Liver (tissue), 9 donors: ENCODE data around the gene FBXW2. TPM values are rescaled to one million over a fixed set of nuclear protein-coding genes. Genes with fewer than 3 reads are reported as not detected.

ENCODE experiments used
- DNase-seq: peaks from one replicate; pipeline ENCODE4 v3.0.0-alpha.2; 2017; ENCODE audit warnings: low spot score
- H3K27ac ChIP-seq, 2 donors: one replicate each; pipeline ENCODE4 v1.7.0; 2013; ENCODE audit warnings: inconsistent platforms in 2 of 2, low read length in 2 of 2, control low read depth in 1 of 2, low read depth in 1 of 2, mild to moderate bottlenecking in 1 of 2
- H3K27me3 ChIP-seq, 4 donors: one replicate each; pipeline versions ENCODE4 v1.6.1 to v1.7.0; 2013; ENCODE audit warnings: low read length in 3 of 4, inconsistent platforms in 1 of 4, mild to moderate bottlenecking in 1 of 4, moderate library complexity in 1 of 4; ENCODE audit not compliant: control insufficient read depth in 4 of 4, insufficient read depth in 4 of 4
- H3K36me3 ChIP-seq, 4 donors: one replicate each; pipeline versions ENCODE4 v1.6.1 to v1.7.0; 2013; ENCODE audit warnings: low read length in 3 of 4, mild to moderate bottlenecking in 3 of 4, low read depth in 1 of 4, moderate library complexity in 1 of 4; ENCODE audit not compliant: control insufficient read depth in 4 of 4, insufficient read depth in 3 of 4
- H3K4me1 ChIP-seq, 4 donors: one replicate each; pipeline versions ENCODE4 v1.6.1 to v1.7.0; 2013; ENCODE audit warnings: low read length in 3 of 4, mild to moderate bottlenecking in 3 of 4, moderate library complexity in 1 of 4; ENCODE audit not compliant: control insufficient read depth in 4 of 4, insufficient read depth in 4 of 4
- H3K4me3 ChIP-seq, 3 donors: one replicate each; pipeline versions ENCODE4 v1.6.1 to v1.7.0; 2013; ENCODE audit warnings: low read length in 3 of 3, control low read depth in 1 of 3, low read depth in 1 of 3, mild to moderate bottlenecking in 1 of 3
- H3K9ac ChIP-seq, 2 donors: one replicate each; pipeline ENCODE4 v1.7.0; 2013; ENCODE audit warnings: low read length in 2 of 2, mild to moderate bottlenecking in 2 of 2, moderate library complexity in 2 of 2, control low read depth in 1 of 2, low read depth in 1 of 2
- H3K9me3 ChIP-seq, 4 donors: one replicate each; pipeline versions ENCODE4 v1.6.1 to v1.7.0; 2013; ENCODE audit warnings: low read length in 3 of 4; ENCODE audit not compliant: control insufficient read depth in 4 of 4
- CTCF ChIP-seq: fragments of 150-350 bp; IDR thresholded peaks from 2 replicates; pipeline ENCODE4 v1.5.1; 2017; ENCODE audit warnings: improper control_type of control experiment, low read depth, low read length; ENCODE audit not compliant: missing input control
- EGR1 ChIP-seq, 2 donors: IDR thresholded peaks; 2 replicates each; pipeline ENCODE4 v1.6.1; 2016 to 2018; ENCODE audit warnings: antibody characterized with exemption in 2 of 2, low read depth in 2 of 2
- FOXA1 ChIP-seq: IDR thresholded peaks from 2 replicates; pipeline ENCODE4 v1.6.1; 2016; ENCODE audit warnings: antibody characterized with exemption
- FOXA2 ChIP-seq: IDR thresholded peaks from 2 replicates; pipeline ENCODE4 v1.6.1; 2016; ENCODE audit warnings: antibody characterized with exemption
- GABPA ChIP-seq, 2 donors: IDR thresholded peaks in 1 of 2; conservative IDR thresholded peaks in 1 of 2; 2 replicates each; pipeline ENCODE4 v1.6.1; 2016; ENCODE audit warnings: antibody characterized with exemption in 2 of 2, mild to moderate bottlenecking in 1 of 2, moderate library complexity in 1 of 2
- HNF4A ChIP-seq, 2 donors: conservative IDR thresholded peaks; 2 replicates each; pipeline ENCODE4 v1.6.1; 2016; ENCODE audit warnings: antibody characterized with exemption in 2 of 2, mild to moderate bottlenecking in 2 of 2
- HNF4G ChIP-seq: IDR thresholded peaks from 2 replicates; pipeline ENCODE4 v1.6.1; 2016; ENCODE audit warnings: antibody characterized with exemption
- JUND ChIP-seq, 2 donors: IDR thresholded peaks; 2 replicates each; pipeline ENCODE4 v1.6.1; 2016; ENCODE audit warnings: antibody characterized with exemption in 2 of 2
- MAX ChIP-seq: IDR thresholded peaks from 2 replicates; pipeline ENCODE4 v1.6.1; 2016; ENCODE audit warnings: antibody characterized with exemption
- NR2F2 ChIP-seq: IDR thresholded peaks from 2 replicates; pipeline ENCODE4 v1.6.1; 2016; ENCODE audit warnings: antibody characterized with exemption
- RAD21 ChIP-seq, 2 donors: IDR thresholded peaks; 2 replicates each; pipeline ENCODE4 v1.6.1; 2016; ENCODE audit warnings: antibody characterized with exemption in 2 of 2, mild to moderate bottlenecking in 2 of 2
- REST ChIP-seq: IDR thresholded peaks from 2 replicates; pipeline ENCODE4 v1.6.1; 2016; ENCODE audit warnings: antibody characterized with exemption, mild to moderate bottlenecking
- RXRA ChIP-seq, 2 donors: IDR thresholded peaks; 2 replicates each; pipeline ENCODE4 v1.6.1; 2017 to 2018; ENCODE audit warnings: antibody characterized with exemption in 2 of 2, mild to moderate bottlenecking in 1 of 2
- SP1 ChIP-seq: IDR thresholded peaks from 2 replicates; pipeline ENCODE4 v1.6.1; 2018; ENCODE audit warnings: antibody characterized with exemption, mild to moderate bottlenecking
- TAF1 ChIP-seq: conservative IDR thresholded peaks from 2 replicates; pipeline ENCODE4 v1.6.1; 2016; ENCODE audit warnings: antibody characterized with exemption, mild to moderate bottlenecking
- YY1 ChIP-seq: IDR thresholded peaks from 2 replicates; pipeline ENCODE4 v1.6.1; 2016; ENCODE audit warnings: antibody characterized with exemption, mild to moderate bottlenecking
- WGBS: extraction: QIAGEN DNeasy Blood & Tissue Kit; methylation state at CpG from one replicate; pipeline ENCODE4 v1.1.7; 2013; 5-methylcytosine and 5-hydroxymethylcytosine counted together
- polyA plus RNA-seq, 2 donors: library from polyadenylated mRNA; stranded (reverse) in 1 of 2; unstranded in 1 of 2; fragments of 200-250 nt in 1 of 2; fragments of >200 nt in 1 of 2; fragmentation: Nextera tagmentation in 1 of 2; extraction: Ambion mirVana in 1 of 2; gene quantifications; one replicate each; pipeline versions ENCODE4 v1.2.1 to v1.2.3, GENCODE V29; 2013 to 2015
- total RNA-seq, 2 donors: library from RNA; depleted of rRNA; stranded (reverse); fragments of >200 nt; gene quantifications; one replicate each; pipeline ENCODE4 v1.2.3, GENCODE V29; 2014
- TF ChIP-seq, protein P1 (sequence below): IDR thresholded peaks from 2 replicates; pipeline ENCODE4 v1.6.1; 2016; ENCODE audit warnings: antibody characterized with exemption
- TF ChIP-seq, protein P2 (sequence below): IDR thresholded peaks from 2 replicates; pipeline ENCODE4 v1.6.1; 2016; ENCODE audit warnings: antibody characterized with exemption
- donor health status: healthy.
- donor health status: healthy.
- donor health status: healthy.
- donor health status: healthy.
- donor health status: healthy.

FBXW2 gene
- total and polyA plus RNA-seq, 4 donors = 7.0 to 40.9 (median 22.5) TPM

GRCh38 chr9:120734607-120735410, 58.4 kb downstream of the FBXW2 start:
- WGBS = 26% methylated on average over 2 of the region's 2 CpGs
- Histone ChIP-seq H3K27me3 (no peaks in the 10 kb centered on the region), H3K9ac (no peak overlapping the region), H3K27ac (peak overlapping the region; percentile 83 to 91), H3K9me3 (no peaks in the 10 kb centered on the region), H3K36me3 (no peaks in the 10 kb centered on the region), H3K4me3 (no peak overlapping the region), H3K4me1 (peaks cover 15 to 55% (median 43%) of the 10 kb centered on the region in 4 donors)
- no peak for DNase-seq
- peak; percentile 10 for TF ChIP-seq CTCF
- no peak for TF ChIP-seq GABPA (IDR thresholded peaks at IDR 0.05 in 1 of 2, conservative IDR thresholded peaks at IDR 0.05 in 1 of 2)

DNA sequence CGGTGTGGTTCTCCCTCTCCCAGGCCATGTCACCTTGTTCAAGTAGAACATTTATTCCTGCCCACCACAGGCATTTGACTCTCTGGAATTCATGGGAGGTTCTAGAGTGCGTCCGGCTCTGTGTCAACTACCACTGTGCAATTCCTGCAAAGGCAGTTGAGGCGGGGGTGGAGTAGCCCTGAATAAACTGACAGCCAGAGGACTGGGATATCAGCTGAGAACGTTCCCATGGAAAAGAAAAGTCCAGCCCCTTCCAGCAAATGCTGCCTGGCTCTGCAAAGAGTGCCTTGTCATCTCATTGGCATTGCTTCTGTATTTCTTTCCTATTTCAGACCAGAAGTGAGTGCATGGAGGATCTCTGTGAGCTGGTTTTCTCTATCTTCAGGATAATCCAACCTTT, 60.0 kb downstream of the FBXW2 start:
- 35% methylated on average over 5 of the region's 5 CpGs for WGBS
- no peaks in the 10 kb centered on the region for H3K9me3 ChIP-seq
- H3K9ac ChIP-seq = no peak overlapping the region
- H3K27me3 ChIP-seq = no peaks in the 10 kb centered on the region
- H3K36me3 ChIP-seq = no peaks in the 10 kb centered on the region
- H3K4me1 ChIP-seq = peaks cover 21 to 59% (median 43%) of the 10 kb centered on the region in 4 donors
- TF ChIP-seq NR2F2 (no peak), EGR1 (IDR thresholded peaks at IDR 0.05; ENCODE audit: low read depth in 2 of 2) (peak; percentile 94 to 98), GABPA (IDR thresholded peaks at IDR 0.05 in 1 of 2, conservative IDR thresholded peaks at IDR 0.05 in 1 of 2) (peak in 1 of 2 donors; percentile 43), CTCF (no peak), FOXA1 (peak; percentile 84), RXRA (IDR thresholded peaks at IDR 0.05) (peak; percentile 87 to 93), TAF1 (peak; percentile 73), REST (peak; percentile 89), SP1 (peak; percentile 94), RAD21 (IDR thresholded peaks at IDR 0.05) (peak; percentile 55 to 60), YY1 (peak; percentile 93), FOXA2 (peak; percentile 85), HNF4A (conservative IDR thresholded peaks at IDR 0.05) (peak; percentile 71 to 77), HNF4G (peak; percentile 49), MAX (peak; percentile 71), JUND (IDR thresholded peaks at IDR 0.05) (peak; percentile 67 to 77)
- TF ChIP-seq, protein P1, sequence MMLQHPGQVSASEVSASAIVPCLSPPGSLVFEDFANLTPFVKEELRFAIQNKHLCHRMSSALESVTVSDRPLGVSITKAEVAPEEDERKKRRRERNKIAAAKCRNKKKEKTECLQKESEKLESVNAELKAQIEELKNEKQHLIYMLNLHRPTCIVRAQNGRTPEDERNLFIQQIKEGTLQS = peak; percentile 65
- TF ChIP-seq, protein P2, sequence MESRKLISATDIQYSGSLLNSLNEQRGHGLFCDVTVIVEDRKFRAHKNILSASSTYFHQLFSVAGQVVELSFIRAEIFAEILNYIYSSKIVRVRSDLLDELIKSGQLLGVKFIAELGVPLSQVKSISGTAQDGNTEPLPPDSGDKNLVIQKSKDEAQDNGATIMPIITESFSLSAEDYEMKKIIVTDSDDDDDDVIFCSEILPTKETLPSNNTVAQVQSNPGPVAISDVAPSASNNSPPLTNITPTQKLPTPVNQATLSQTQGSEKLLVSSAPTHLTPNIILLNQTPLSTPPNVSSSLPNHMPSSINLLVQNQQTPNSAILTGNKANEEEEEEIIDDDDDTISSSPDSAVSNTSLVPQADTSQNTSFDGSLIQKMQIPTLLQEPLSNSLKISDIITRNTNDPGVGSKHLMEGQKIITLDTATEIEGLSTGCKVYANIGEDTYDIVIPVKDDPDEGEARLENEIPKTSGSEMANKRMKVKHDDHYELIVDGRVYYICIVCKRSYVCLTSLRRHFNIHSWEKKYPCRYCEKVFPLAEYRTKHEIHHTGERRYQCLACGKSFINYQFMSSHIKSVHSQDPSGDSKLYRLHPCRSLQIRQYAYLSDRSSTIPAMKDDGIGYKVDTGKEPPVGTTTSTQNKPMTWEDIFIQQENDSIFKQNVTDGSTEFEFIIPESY = peak; percentile 89
- peak overlapping the region; percentile 86 to 87 for H3K27ac ChIP-seq
- H3K4me3 ChIP-seq = peak overlapping the region in 1 of 3 donors; percentile 4
- no peak for DNase-seq
